ENCODE data around the gene TMEM63A.

GRCh38 chr1:225917536-225917935, 35.4 kb upstream of the TMEM63A start:
- TF ChIP-seq POLR2A (IDR thresholded peaks at IDR 0.05) (no peak), CTCF (IDR thresholded peaks at IDR 0.05) (no peak), POLR2AphosphoS5 (IDR thresholded peaks at IDR 0.05) (no peak), EP300 (IDR thresholded peaks at IDR 0.05; ENCODE audit: low read depth) (no peak)

Data from transverse colon (tissue), 4 donors.